HCT116 (cell line): ENCODE data around the gene IL36RN. TPM values are rescaled to one million over a fixed set of nuclear protein-coding genes. Genes with fewer than 3 reads are reported as not detected.

Experiments
- ATAC-seq: fragments of 200-7000 bp; cut with Tn5 transposase; 2 replicates; pipeline ENCODE4 v1.9.1; 2020; ENCODE audit warnings: mild to moderate bottlenecking, moderate library complexity
- BruUV-seq: library from RNA; stranded (reverse); fragments of 400-500 nt; replicated peaks from 2 replicates; lab custom pipeline; 2021; lab: Mats Ljungman, UMichigan
- CTCF ChIA-PET: fragments of 300-600 bp; sonication (Branson Sonifier 250); formaldehyde crosslinking; loops from one replicate; lab custom pipeline; 2021; ENCODE audit warnings: antibody characterized with exemption; lab: Charles Lee
- POLR2A ChIA-PET: fragments of 300-600, 350-600 bp; sonication (Branson Sonifier 250); formaldehyde crosslinking; loops from one replicate; lab custom pipeline; 2021; ENCODE audit warnings: antibody characterized with exemption; lab: Charles Lee
- RAD21 ChIA-PET, 2 experiments: fragments of 300-600 bp; sonication (Branson Sonifier 250); formaldehyde crosslinking; loops; one replicate each; lab custom pipeline; 2023; ENCODE audit warnings: low total read pairs in 2 of 2; ENCODE audit not compliant: uncharacterized antibody in 2 of 2, unreplicated experiment in 2 of 2, low non-redundant PET in 1 of 2; lab: Charles Lee
- DNase-seq: peaks from one replicate; pipeline ENCODE4 v3.0.0-alpha.2; 2010; ENCODE audit warnings: low read depth, low spot score
- H2AFZ ChIP-seq: fragments of 200-600 bp; shearing (Covaris generic), sonication (generic); 2 replicates; pipeline ENCODE4 v1.6.1; 2017; ENCODE audit warnings: low read depth, mixed run types, mixed read lengths, antibody characterized with exemption, low read length; ENCODE audit not compliant: poor library complexity, severe bottlenecking
- H3K27ac ChIP-seq: 2 replicates; pipeline ENCODE4 v1.5.1; 2012; ENCODE audit warnings: low read depth, low read length
- H3K27me3 ChIP-seq: fragments of 200-600 bp; sonication (generic); 2 replicates; pipeline ENCODE4 v1.6.1; 2016; ENCODE audit warnings: mixed run types, low read length, mixed read lengths; ENCODE audit not compliant: insufficient read depth
- H3K36me3 ChIP-seq, 2 experiments: fragments of 200-500 bp in 1 of 2; fragments of 200-600 bp in 1 of 2; sonication (Bioruptor generic) in 1 of 2; sonication (generic) in 1 of 2; 2 replicates each; pipeline versions ENCODE4 v1.5.1 to v1.6.1; 2014 to 2016; ENCODE audit warnings: low read length in 2 of 2, inconsistent platforms in 1 of 2, mixed read lengths in 1 of 2, mixed run types in 1 of 2; ENCODE audit not compliant: insufficient read depth in 2 of 2, control insufficient read depth in 1 of 2
- H3K4me1 ChIP-seq, 2 experiments: fragments of 200-600 bp in 1 of 2; sonication (generic) in 1 of 2; 2 replicates each; pipeline versions ENCODE4 v1.5.1 to v1.6.1; 2012 to 2017; ENCODE audit warnings: low read length in 2 of 2, inconsistent platforms in 1 of 2, mild to moderate bottlenecking in 1 of 2, mixed read lengths in 1 of 2, mixed run types in 1 of 2, moderate library complexity in 1 of 2; ENCODE audit not compliant: insufficient read depth in 2 of 2, control insufficient read depth in 1 of 2
- H3K4me2 ChIP-seq: fragments of 200-600 bp; sonication (generic); 2 replicates; pipeline ENCODE4 v1.6.1; 2017; ENCODE audit warnings: mixed run types, low read length, mixed read lengths
- H3K4me3 ChIP-seq, 2 experiments: fragments of 200-600 bp in 1 of 2; sonication (generic) in 1 of 2; replicated peaks in 1 of 2; 2 replicates each; pipeline ENCODE4 v1.5.1; 2011 to 2016; ENCODE audit warnings: low read length in 2 of 2, control low read depth in 1 of 2, low read depth in 1 of 2, mild to moderate bottlenecking in 1 of 2, mixed read lengths in 1 of 2, mixed run types in 1 of 2
- H3K79me2 ChIP-seq: fragments of 200-600 bp; sonication (generic); 2 replicates; pipeline ENCODE4 v1.6.1; 2017; ENCODE audit warnings: mild to moderate bottlenecking, mixed run types, low read length, moderate library complexity, mixed read lengths; ENCODE audit not compliant: insufficient read depth
- H3K9ac ChIP-seq: fragments of 200-600 bp; sonication (generic); 2 replicates; pipeline ENCODE4 v1.6.1; 2016; ENCODE audit warnings: low read length, mixed read lengths
- H3K9me2 ChIP-seq: fragments of 200-600 bp; sonication (generic), shearing (Covaris generic); 2 replicates; pipeline ENCODE4 v1.6.1; 2017; ENCODE audit warnings: mixed run types, mild to moderate bottlenecking, moderate library complexity; ENCODE audit not compliant: insufficient read depth
- H3K9me3 ChIP-seq, 2 experiments: fragments of 200-500 bp in 1 of 2; fragments of 200-600 bp in 1 of 2; sonication (Bioruptor generic) in 1 of 2; sonication (generic) in 1 of 2; 2 replicates each; pipeline ENCODE4 v1.6.1; 2014 to 2017; ENCODE audit warnings: low read length in 2 of 2, mixed read lengths in 2 of 2, inconsistent platforms in 1 of 2, low read depth in 1 of 2, mild to moderate bottlenecking in 1 of 2, mixed run types in 1 of 2, moderate library complexity in 1 of 2; ENCODE audit not compliant: control insufficient read depth in 1 of 2, insufficient read depth in 1 of 2
- H4K20me1 ChIP-seq: fragments of 200-600 bp; sonication (generic), shearing (Covaris generic); 2 replicates; pipeline ENCODE4 v1.6.1; 2017; ENCODE audit warnings: mixed run types, mild to moderate bottlenecking, moderate library complexity; ENCODE audit not compliant: insufficient read depth
- EGR1 ChIP-seq: IDR thresholded peaks from 2 replicates; pipeline ENCODE4 v1.6.1; 2012; ENCODE audit warnings: low read depth
- ELF1 ChIP-seq: IDR thresholded peaks from 2 replicates; pipeline ENCODE4 v1.6.1; 2012; ENCODE audit warnings: low read depth, borderline replicate concordance
- EZH2phosphoT487 ChIP-seq: fragments of 200-600 bp; IDR thresholded peaks from 2 replicates; pipeline ENCODE4 v1.6.1; 2018; ENCODE audit warnings: antibody characterized with exemption, borderline replicate concordance
- JUND ChIP-seq: IDR thresholded peaks from 2 replicates; pipeline ENCODE4 v1.6.1; 2012
- POLR2AphosphoS5 ChIP-seq: IDR thresholded peaks from 2 replicates; pipeline ENCODE4 v1.6.1; 2011; ENCODE audit warnings: mild to moderate bottlenecking, low read depth, low read length, moderate library complexity
- SP1 ChIP-seq: IDR thresholded peaks from 2 replicates; pipeline ENCODE4 v1.6.1; 2012; ENCODE audit warnings: low read depth
- YY1 ChIP-seq: IDR thresholded peaks from 2 replicates; pipeline ENCODE4 v1.6.1; 2011; ENCODE audit warnings: low read length, low read depth, moderate library complexity, mild to moderate bottlenecking; ENCODE audit not compliant: insufficient replicate concordance; ENCODE audit errors: extremely low read depth
- ZBTB33 ChIP-seq: IDR thresholded peaks from 2 replicates; pipeline ENCODE4 v1.6.1; 2011; ENCODE audit warnings: mild to moderate bottlenecking, low read length, moderate library complexity; ENCODE audit not compliant: insufficient replicate concordance; ENCODE audit errors: extremely low read depth
- ZNF274 ChIP-seq: fragments of 200-500 bp; sonication (Bioruptor generic); IDR thresholded peaks from 2 replicates; pipeline ENCODE4 v1.6.1; 2014; ENCODE audit warnings: mild to moderate bottlenecking, low read depth, low read length, inconsistent platforms
- intact Hi-C: fragments of 100-400 bp; cut with micrococcal nuclease; formaldehyde crosslinking; loops from 2 replicates; pipeline ENCODE4 v1.10.0; 2022
- total RNA-seq: library from RNA; stranded (reverse); gene quantifications from one replicate; pipeline ENCODE4 v1.2.1, GENCODE V29; 2021; ENCODE audit not compliant: unreplicated experiment
- TF ChIP-seq, protein P1 (sequence below): IDR thresholded peaks from 2 replicates; pipeline ENCODE4 v1.6.1; 2012

IL36RN gene
- total RNA-seq, 1 experiment from 2014 or later, result not detected

DNA sequence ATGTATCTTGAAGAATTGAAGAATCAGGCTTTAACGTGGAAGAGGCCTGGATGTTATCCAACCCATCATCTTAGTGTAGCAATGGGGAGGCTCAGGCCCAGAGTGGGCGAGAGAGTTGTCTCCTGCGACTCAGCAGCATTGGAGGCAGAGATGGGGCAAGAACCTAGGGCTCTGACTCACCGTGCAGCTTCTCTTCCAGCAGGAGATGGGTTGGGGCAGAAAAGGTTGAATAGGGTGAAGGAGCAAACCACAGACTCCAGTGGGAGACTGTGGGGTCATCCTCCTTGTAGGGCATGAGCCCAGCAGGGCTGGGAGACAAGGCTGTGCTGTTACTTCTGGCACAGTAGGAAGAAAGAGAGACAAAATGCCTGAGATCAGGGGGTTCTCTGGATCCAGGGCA is 1.4 kb downstream of the IL36RN start:
- TF ChIP-seq, protein P1, sequence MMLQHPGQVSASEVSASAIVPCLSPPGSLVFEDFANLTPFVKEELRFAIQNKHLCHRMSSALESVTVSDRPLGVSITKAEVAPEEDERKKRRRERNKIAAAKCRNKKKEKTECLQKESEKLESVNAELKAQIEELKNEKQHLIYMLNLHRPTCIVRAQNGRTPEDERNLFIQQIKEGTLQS, result no peak
- TF ChIP-seq YY1 (no peak), EZH2phosphoT487 (no peak), EGR1 (no peak), JUND (no peak), SP1 (no peak), POLR2AphosphoS5 (no peak), ELF1 (no peak), ZBTB33 (no peak), ZNF274 (no peak)
- ChIA-PET CTCF (no interaction called here), POLR2A (no interaction called here), RAD21 (no interaction called here)
- Histone ChIP-seq H3K9me3 (no peaks in the 10 kb centered on the region), H3K27ac (no peak overlapping the region), H3K79me2 (no peaks in the 10 kb centered on the region), H3K36me3 (no peaks in the 10 kb centered on the region), H3K27me3 (no peaks in the 10 kb centered on the region), H4K20me1 (no peaks in the 10 kb centered on the region), H3K4me1 (peaks cover 0 to 4% of the 10 kb centered on the region in 2 experiments; a peak in 1 of 4 replicates), H3K4me3 (no peak overlapping the region), H2AFZ (no peak overlapping the region), H3K9me2 (no peaks in the 10 kb centered on the region), H3K4me2 (no peak overlapping the region), H3K9ac (no peak overlapping the region)
- intact Hi-C loops, result no loop called here
- DNase-seq (no peak), ATAC-seq (no peak)
- no TSS peak for BruUV-seq
